Activated naive CD8-positive, alpha-beta T cell treated with anti-CD3 and anti-CD28 coated beads, Interleukin-2, amount 50 U/mL, for 24 hours (primary cell): ENCODE results near the gene DLGAP1.

Experiments
- ATAC-seq: fragments of 150-1000 bp; cut with Tn5 transposase; one replicate; pipeline ENCODE4 v1.10.0; 2021
- DNase-seq: peaks from one replicate; pipeline ENCODE4 v3.0.0; 2021
- H3K27ac Mint-ChIP-seq: one replicate; pipeline ENCODE4 v1.8.0; 2021; ENCODE audit warnings: mild to moderate bottlenecking, mixed read lengths
- H3K27me3 Mint-ChIP-seq: one replicate; pipeline ENCODE4 v1.8.0; 2021; ENCODE audit warnings: mixed read lengths
- H3K36me3 Mint-ChIP-seq: one replicate; pipeline ENCODE4 v1.8.0; 2021; ENCODE audit warnings: low read depth, mixed read lengths
- H3K4me1 Mint-ChIP-seq: one replicate; pipeline ENCODE4 v1.8.0; 2021; ENCODE audit warnings: mixed read lengths
- H3K4me3 Mint-ChIP-seq: one replicate; pipeline ENCODE4 v1.8.0; 2021; ENCODE audit warnings: mild to moderate bottlenecking, moderate library complexity, mixed read lengths
- H3K9me3 Mint-ChIP-seq: one replicate; pipeline ENCODE4 v1.8.0; 2021; ENCODE audit warnings: mixed read lengths

Gene DLGAP1

GRCh38 chr18:4412286-4412685 lies 42.8 kb downstream of the DLGAP1 start:
- DNase-seq = no peak
- Mint-ChIP-seq H3K27ac (no peak overlapping the region), H3K36me3 (no peaks in the 10 kb centered on the region), H3K27me3 (no peaks in the 10 kb centered on the region), H3K4me3 (no peak overlapping the region), H3K9me3 (no peaks in the 10 kb centered on the region), H3K4me1 (no peaks in the 10 kb centered on the region)
- ATAC-seq = no peak

DNA sequence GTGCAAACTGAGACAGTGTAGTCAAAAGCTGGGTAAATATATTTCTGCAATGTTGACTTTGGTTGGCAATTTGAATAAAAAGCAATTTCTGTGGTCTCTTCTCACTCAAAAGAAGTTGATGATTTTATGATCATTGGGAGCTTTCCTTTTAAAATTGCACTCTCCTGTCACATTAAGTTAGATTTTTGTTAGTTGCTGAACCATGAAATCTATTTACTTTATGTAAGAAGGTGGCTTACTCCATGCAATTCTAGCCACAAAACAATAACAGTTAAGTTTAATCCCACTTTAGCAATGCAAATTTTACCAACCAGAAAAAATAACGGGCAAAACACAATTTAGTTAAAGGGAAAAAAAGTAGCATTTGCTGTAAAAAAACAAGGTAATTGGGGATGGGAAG lies 48.3 kb downstream of the DLGAP1 start:
- H3K27me3 Mint-ChIP-seq = no peaks in the 10 kb centered on the region
- no peaks in the 10 kb centered on the region for H3K36me3 Mint-ChIP-seq
- no peak for DNase-seq
- H3K4me3 Mint-ChIP-seq = no peak overlapping the region
- ATAC-seq = no peak
- H3K9me3 Mint-ChIP-seq = no peaks in the 10 kb centered on the region
- no peak overlapping the region for H3K27ac Mint-ChIP-seq
- H3K4me1 Mint-ChIP-seq = no peaks in the 10 kb centered on the region

DNA sequence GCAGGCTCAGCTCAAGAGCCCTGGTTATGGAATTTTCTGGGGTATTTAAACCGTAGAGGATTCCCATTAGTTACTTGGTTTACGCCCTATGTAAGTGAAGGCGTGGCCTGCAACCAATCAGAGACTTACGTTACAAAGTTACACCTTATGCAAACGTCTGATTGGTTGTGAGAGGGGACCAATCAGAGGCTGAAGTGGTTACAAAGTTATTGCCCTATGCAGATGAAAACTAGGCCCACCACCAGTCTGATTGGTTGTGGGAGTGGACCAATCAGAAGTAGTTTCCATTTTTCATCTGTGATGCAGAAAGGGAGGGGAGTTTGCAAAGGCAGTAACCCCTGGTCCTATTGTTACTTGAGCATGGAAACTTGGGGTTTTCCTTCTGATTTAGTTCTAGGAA lies 49.1 kb downstream of the DLGAP1 start:
- H3K36me3 Mint-ChIP-seq = no peaks in the 10 kb centered on the region
- H3K4me1 Mint-ChIP-seq = no peaks in the 10 kb centered on the region
- no peak overlapping the region for H3K27ac Mint-ChIP-seq
- H3K9me3 Mint-ChIP-seq = no peaks in the 10 kb centered on the region
- ATAC-seq (no peak), DNase-seq (no peak)
- H3K27me3 Mint-ChIP-seq = no peaks in the 10 kb centered on the region
- no peak overlapping the region for H3K4me3 Mint-ChIP-seq

DNA sequence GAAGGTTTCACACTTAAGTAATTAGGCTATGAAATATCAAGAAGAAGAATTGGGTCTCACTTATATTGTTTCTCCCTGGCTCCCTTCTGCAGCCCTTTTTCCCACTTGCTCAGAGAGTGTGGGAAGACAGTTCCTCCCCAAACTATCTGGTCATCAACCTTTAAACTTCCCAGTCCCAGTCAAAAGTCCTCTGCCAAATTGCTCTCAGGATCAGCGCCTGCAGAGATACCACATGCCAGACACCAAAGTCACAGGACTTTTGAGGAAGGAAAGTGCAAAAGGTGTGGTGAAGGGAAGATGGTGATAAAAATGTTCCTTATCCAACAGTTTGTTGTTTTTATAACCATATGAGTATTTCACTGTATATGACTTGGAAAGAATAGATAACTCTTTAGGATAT lies 51.3 kb downstream of the DLGAP1 start:
- no peak overlapping the region for H3K4me3 Mint-ChIP-seq
- H3K36me3 Mint-ChIP-seq = no peaks in the 10 kb centered on the region
- H3K4me1 Mint-ChIP-seq = no peaks in the 10 kb centered on the region
- H3K27me3 Mint-ChIP-seq = no peaks in the 10 kb centered on the region
- no peaks in the 10 kb centered on the region for H3K9me3 Mint-ChIP-seq
- DNase-seq = no peak
- no peak overlapping the region for H3K27ac Mint-ChIP-seq
- ATAC-seq = no peak

DNA sequence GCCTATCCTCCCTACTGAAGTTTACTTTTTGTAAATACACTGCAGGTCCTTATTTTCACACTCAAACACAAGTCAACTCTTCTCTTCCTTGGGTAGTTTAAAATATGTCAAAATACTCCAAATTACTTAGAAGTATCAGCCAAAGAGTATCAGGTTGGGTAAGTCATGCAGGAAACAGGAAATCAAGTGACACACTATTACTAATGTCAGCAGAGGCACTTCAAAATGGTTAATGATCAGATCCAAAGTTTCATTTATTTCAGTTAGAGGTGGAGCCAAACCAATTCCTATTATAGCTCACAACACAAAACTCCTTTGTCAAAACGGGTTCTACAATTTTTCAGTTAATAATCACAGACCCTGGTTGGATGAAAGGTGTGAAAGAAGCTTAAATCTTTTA lies 54.2 kb downstream of the DLGAP1 start:
- DNase-seq = no peak
- Mint-ChIP-seq H3K4me1 (no peaks in the 10 kb centered on the region), H3K27me3 (no peaks in the 10 kb centered on the region), H3K9me3 (no peaks in the 10 kb centered on the region), H3K4me3 (no peak overlapping the region), H3K27ac (no peak overlapping the region), H3K36me3 (no peaks in the 10 kb centered on the region)
- ATAC-seq = no peak

GRCh38 chr18:4399929-4400328 lies 55.2 kb downstream of the DLGAP1 start:
- Mint-ChIP-seq H3K4me1 (no peaks in the 10 kb centered on the region), H3K27me3 (no peaks in the 10 kb centered on the region), H3K9me3 (no peaks in the 10 kb centered on the region), H3K27ac (no peak overlapping the region), H3K4me3 (no peak overlapping the region), H3K36me3 (no peaks in the 10 kb centered on the region)
- no peak for ATAC-seq
- no peak for DNase-seq

GRCh38 chr18:4394700-4395099 lies 60.4 kb downstream of the DLGAP1 start:
- H3K9me3 Mint-ChIP-seq = peaks cover 13% of the 10 kb centered on the region
- H3K4me3 Mint-ChIP-seq = no peak overlapping the region
- ATAC-seq (no peak), DNase-seq (no peak)
- no peaks in the 10 kb centered on the region for H3K4me1 Mint-ChIP-seq
- H3K27ac Mint-ChIP-seq = no peak overlapping the region
- no peaks in the 10 kb centered on the region for H3K36me3 Mint-ChIP-seq
- H3K27me3 Mint-ChIP-seq = no peaks in the 10 kb centered on the region

- Mint-ChIP-seq H3K36me3 (no peaks in the 10 kb centered on the region), H3K27ac (no peak overlapping the region), H3K4me1 (no peaks in the 10 kb centered on the region), H3K27me3 (no peaks in the 10 kb centered on the region), H3K4me3 (no peak overlapping the region), H3K9me3 (peaks cover 16% of the 10 kb centered on the region)
- no peak for DNase-seq
- no peak for ATAC-seq
These were observed 63.2 kb downstream of the DLGAP1 start for GRCh38 chr18:4391859-4392258.

DNA sequence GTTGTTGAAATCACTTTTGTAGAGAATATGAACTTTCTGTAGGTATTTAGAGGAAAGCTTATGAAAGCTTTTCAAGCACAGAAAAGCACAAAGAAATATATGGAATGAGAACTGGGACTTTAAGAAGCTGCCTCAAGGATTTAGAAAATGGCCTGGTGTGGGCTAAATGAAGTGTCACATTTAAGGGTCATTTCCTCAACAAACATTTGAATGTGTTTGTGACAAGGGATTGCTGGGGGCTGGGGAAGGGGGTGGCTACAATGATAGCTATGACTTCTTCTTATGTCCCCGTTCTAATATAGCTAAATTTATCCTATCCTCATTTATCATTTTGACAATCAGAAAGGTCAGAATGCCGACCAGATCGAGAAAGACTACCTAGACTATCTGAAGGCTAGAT lies 69.2 kb downstream of the DLGAP1 start:
- peaks cover 16% of the 10 kb centered on the region for H3K9me3 Mint-ChIP-seq
- no peak for DNase-seq
- no peak overlapping the region for H3K4me3 Mint-ChIP-seq
- no peak for ATAC-seq
- H3K4me1 Mint-ChIP-seq = no peaks in the 10 kb centered on the region
- H3K27me3 Mint-ChIP-seq = no peaks in the 10 kb centered on the region
- no peak overlapping the region for H3K27ac Mint-ChIP-seq
- no peaks in the 10 kb centered on the region for H3K36me3 Mint-ChIP-seq

DNA sequence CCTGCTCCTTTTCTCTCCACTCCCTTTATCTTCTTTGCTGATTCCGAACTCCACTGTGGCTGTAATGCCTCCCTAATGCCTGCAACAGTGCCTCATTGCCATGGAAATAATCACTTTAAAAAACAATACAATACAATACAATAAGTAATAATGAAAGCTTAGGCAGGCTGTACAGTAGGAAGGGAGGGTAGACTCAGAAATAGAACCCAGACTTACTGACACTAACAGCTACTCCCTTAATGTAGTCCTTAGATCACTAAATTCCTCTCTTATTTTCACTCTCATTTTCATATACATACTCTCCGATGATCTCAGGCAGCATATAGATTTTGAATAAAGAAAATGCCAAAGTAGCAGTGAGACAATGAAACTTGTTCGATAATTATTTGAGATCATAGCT lies 70.2 kb downstream of the DLGAP1 start:
- Mint-ChIP-seq H3K27ac (no peak overlapping the region), H3K36me3 (no peaks in the 10 kb centered on the region), H3K4me1 (no peaks in the 10 kb centered on the region), H3K9me3 (peaks cover 10% of the 10 kb centered on the region), H3K27me3 (no peaks in the 10 kb centered on the region), H3K4me3 (no peak overlapping the region)
- ATAC-seq = no peak
- no peak for DNase-seq

GRCh38 chr18:4374564-4374963 lies 80.5 kb downstream of the DLGAP1 start:
- no peak for DNase-seq
- no peak for ATAC-seq
- Mint-ChIP-seq H3K4me3 (no peak overlapping the region), H3K27me3 (no peaks in the 10 kb centered on the region), H3K4me1 (no peaks in the 10 kb centered on the region), H3K36me3 (no peaks in the 10 kb centered on the region), H3K9me3 (peaks cover 7% of the 10 kb centered on the region), H3K27ac (no peak overlapping the region)

DNA sequence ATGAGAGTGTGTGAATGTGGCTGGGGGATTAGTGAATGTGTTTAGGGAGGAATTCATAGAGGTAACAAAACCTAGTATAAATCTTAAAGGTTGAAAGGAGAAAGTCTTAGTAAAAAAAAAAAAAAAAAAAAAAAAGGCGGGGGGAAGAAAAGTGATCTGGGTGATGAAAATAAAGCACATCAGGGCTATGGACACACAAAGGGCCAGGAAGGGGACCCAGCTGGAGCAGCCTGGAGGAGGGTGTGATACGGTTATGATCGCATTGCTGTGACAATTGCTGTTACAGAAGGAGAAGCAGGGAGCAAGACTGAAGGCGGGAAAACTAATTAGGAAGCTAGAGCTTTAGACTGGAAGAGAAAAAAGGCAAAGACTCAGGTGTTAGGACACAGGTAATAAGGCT lies 85.4 kb downstream of the DLGAP1 start:
- Mint-ChIP-seq H3K27ac (no peak overlapping the region), H3K27me3 (no peaks in the 10 kb centered on the region), H3K36me3 (no peaks in the 10 kb centered on the region), H3K4me3 (no peak overlapping the region), H3K9me3 (peaks cover 3% of the 10 kb centered on the region), H3K4me1 (no peaks in the 10 kb centered on the region)
- ATAC-seq (no peak), DNase-seq (no peak)

- no peak overlapping the region for H3K4me3 Mint-ChIP-seq
- no peak for ATAC-seq
- H3K9me3 Mint-ChIP-seq = peaks cover 11% of the 10 kb centered on the region
- no peaks in the 10 kb centered on the region for H3K4me1 Mint-ChIP-seq
- H3K27me3 Mint-ChIP-seq = no peaks in the 10 kb centered on the region
- H3K27ac Mint-ChIP-seq = no peak overlapping the region
- no peak for DNase-seq
- H3K36me3 Mint-ChIP-seq = no peaks in the 10 kb centered on the region
These were observed 94.8 kb downstream of the DLGAP1 start for GRCh38 chr18:4360221-4360715.

- Mint-ChIP-seq H3K4me3 (no peak overlapping the region), H3K4me1 (no peaks in the 10 kb centered on the region), H3K27ac (no peak overlapping the region), H3K9me3 (peaks cover 16% of the 10 kb centered on the region), H3K36me3 (no peaks in the 10 kb centered on the region), H3K27me3 (no peaks in the 10 kb centered on the region)
- ATAC-seq (no peak), DNase-seq (no peak)
These were observed 96.5 kb downstream of the DLGAP1 start for GRCh38 chr18:4358618-4359017.

DNA sequence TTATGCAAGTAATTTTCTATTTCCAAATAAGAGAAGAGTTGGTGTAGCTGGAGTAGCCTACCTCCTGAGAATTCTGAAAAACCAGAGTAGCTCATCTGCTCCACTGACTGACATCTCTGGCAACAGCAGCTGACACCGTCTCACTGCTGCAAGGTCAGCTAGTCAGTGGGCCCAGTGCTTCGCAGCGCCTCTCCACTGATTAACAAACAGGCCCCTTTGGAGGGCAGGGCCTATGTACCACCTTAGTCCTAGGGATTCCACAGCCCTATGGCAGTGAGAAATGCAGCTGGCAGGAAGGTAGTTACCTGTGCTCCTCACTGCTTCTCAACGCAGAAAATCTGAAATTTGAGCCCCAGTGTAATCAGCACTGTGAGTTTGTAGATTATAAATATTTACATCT lies 97.5 kb downstream of the DLGAP1 start:
- Mint-ChIP-seq H3K4me3 (no peak overlapping the region), H3K4me1 (no peaks in the 10 kb centered on the region), H3K27me3 (no peaks in the 10 kb centered on the region), H3K9me3 (peaks cover 10% of the 10 kb centered on the region), H3K27ac (no peak overlapping the region), H3K36me3 (no peaks in the 10 kb centered on the region)
- DNase-seq (no peak), ATAC-seq (no peak)

DNA sequence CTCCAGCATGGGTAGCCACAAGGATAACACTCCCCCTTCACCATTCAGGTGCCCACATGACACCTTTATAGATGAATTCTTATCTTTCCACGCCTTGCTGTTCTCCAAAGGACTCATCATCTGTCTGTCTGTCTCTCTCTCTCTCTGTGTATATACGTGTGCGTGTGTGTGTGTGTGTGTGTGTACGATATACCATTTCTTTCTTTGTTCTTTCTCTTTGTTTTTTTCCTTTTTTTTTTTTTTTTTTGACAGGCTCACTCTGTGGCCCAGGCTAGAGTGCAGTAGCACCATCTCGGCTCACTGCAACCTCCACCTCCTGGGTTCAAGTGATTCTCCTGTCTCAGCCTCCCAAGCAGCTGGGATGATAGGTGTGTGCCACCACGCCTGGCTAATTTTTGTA lies 98.2 kb downstream of the DLGAP1 start:
- ATAC-seq (no peak), DNase-seq (no peak)
- H3K4me3 Mint-ChIP-seq = no peak overlapping the region
- no peaks in the 10 kb centered on the region for H3K27me3 Mint-ChIP-seq
- no peak overlapping the region for H3K27ac Mint-ChIP-seq
- H3K36me3 Mint-ChIP-seq = no peaks in the 10 kb centered on the region
- peaks cover 10% of the 10 kb centered on the region for H3K9me3 Mint-ChIP-seq
- no peaks in the 10 kb centered on the region for H3K4me1 Mint-ChIP-seq
